ENCODE results near the gene ARL4C. TPM values are rescaled to one million over a fixed set of nuclear protein-coding genes. Genes with fewer than 3 reads are reported as not detected.

Gene ARL4C
- total and polyA plus RNA-seq, 12 donors: 1.0 to 13.3 (median 2.9) TPM

GRCh38 chr2:234467289-234467688 lies 29.6 kb downstream of the ARL4C start:
- Histone ChIP-seq H3K27ac (no peak overlapping the region), H3K36me3 (no peaks in the 10 kb centered on the region), H3K27me3 (no peaks in the 10 kb centered on the region), H3K4me3 (no peak overlapping the region), H3K4me1 (peaks cover 0 to 9% (median 0%) of the 10 kb centered on the region in 9 donors), H3K9me3 (peaks cover 0 to 7% (median 0%) of the 10 kb centered on the region in 11 donors)
- ATAC-seq (no peak), DNase-seq (no peak)
- intact Hi-C loops (cut with DNase I): no loop called here
- TF ChIP-seq, protein P1, sequence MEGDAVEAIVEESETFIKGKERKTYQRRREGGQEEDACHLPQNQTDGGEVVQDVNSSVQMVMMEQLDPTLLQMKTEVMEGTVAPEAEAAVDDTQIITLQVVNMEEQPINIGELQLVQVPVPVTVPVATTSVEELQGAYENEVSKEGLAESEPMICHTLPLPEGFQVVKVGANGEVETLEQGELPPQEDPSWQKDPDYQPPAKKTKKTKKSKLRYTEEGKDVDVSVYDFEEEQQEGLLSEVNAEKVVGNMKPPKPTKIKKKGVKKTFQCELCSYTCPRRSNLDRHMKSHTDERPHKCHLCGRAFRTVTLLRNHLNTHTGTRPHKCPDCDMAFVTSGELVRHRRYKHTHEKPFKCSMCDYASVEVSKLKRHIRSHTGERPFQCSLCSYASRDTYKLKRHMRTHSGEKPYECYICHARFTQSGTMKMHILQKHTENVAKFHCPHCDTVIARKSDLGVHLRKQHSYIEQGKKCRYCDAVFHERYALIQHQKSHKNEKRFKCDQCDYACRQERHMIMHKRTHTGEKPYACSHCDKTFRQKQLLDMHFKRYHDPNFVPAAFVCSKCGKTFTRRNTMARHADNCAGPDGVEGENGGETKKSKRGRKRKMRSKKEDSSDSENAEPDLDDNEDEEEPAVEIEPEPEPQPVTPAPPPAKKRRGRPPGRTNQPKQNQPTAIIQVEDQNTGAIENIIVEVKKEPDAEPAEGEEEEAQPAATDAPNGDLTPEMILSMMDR (IDR thresholded peaks at IDR 0.05): no peak
- WGBS, 2 donors: 89 to 93% methylated on average over 4 of the region's 4 CpGs

GRCh38 chr2:234464291-234464645 lies 32.6 kb downstream of the ARL4C start:
- no peaks in the 10 kb centered on the region for H3K36me3 ChIP-seq
- H3K27me3 ChIP-seq: no peaks in the 10 kb centered on the region
- H3K9me3 ChIP-seq: peaks cover 0 to 3% (median 0%) of the 10 kb centered on the region in 11 donors
- H3K4me3 ChIP-seq: no peak overlapping the region
- 87 to 88% methylated on average over 9 of the region's 9 CpGs for WGBS, 2 donors
- TF ChIP-seq, protein P1 (IDR thresholded peaks at IDR 0.05): no peak
- ATAC-seq: no peak
- no peak for DNase-seq
- H3K4me1 ChIP-seq: peaks cover 0 to 13% (median 0%) of the 10 kb centered on the region in 9 donors
- peak overlapping the region in 1 of 10 donors; percentile 53 for H3K27ac ChIP-seq
- intact Hi-C loops (cut with DNase I): no loop called here

DNA sequence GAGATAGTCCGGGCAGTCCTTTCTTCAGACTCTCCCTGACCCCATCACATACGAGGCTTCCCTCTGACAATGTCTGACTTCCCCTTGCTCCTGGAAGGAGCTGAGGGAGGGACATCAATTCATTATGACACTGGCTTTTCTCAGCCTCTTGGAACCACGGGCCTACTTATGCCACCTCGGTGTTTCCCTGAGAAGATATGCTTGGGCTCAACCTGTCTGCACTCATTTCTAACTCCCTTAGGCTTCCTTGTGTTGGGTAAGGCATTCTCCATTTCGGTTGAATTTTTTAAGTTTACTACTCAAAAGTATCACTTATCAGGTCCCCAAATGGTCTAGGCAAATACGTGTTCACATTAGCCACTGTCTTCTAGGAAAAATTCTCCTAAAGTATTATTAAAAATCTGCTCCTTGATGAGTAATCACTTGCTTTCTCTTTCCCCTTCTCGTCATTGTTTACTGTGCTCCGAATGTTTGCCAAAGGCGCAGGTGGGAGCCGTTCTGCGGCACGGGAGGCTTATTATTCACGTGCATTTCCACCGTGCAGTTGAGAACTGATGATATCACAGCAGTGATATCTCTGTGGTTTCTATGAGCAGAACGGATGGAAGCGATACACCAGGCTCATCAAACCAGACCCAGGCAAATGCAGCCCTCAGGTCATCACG lies 33.1 kb downstream of the ARL4C start:
- intact Hi-C loops (cut with DNase I): no loop called here
- 84% methylated on average over 17 of the region's 17 CpGs for WGBS, 2 donors
- H3K27ac ChIP-seq: peak overlapping the region in 1 of 10 donors; percentile 53
- ATAC-seq (no peak), DNase-seq (no peak)
- peaks cover 0 to 3% (median 0%) of the 10 kb centered on the region in 11 donors for H3K9me3 ChIP-seq
- H3K27me3 ChIP-seq: no peaks in the 10 kb centered on the region
- no peak overlapping the region for H3K4me3 ChIP-seq
- no peaks in the 10 kb centered on the region for H3K36me3 ChIP-seq
- H3K4me1 ChIP-seq: peaks cover 0 to 16% (median 0%) of the 10 kb centered on the region in 9 donors
- TF ChIP-seq, protein P1 (IDR thresholded peaks at IDR 0.05): no peak

DNA sequence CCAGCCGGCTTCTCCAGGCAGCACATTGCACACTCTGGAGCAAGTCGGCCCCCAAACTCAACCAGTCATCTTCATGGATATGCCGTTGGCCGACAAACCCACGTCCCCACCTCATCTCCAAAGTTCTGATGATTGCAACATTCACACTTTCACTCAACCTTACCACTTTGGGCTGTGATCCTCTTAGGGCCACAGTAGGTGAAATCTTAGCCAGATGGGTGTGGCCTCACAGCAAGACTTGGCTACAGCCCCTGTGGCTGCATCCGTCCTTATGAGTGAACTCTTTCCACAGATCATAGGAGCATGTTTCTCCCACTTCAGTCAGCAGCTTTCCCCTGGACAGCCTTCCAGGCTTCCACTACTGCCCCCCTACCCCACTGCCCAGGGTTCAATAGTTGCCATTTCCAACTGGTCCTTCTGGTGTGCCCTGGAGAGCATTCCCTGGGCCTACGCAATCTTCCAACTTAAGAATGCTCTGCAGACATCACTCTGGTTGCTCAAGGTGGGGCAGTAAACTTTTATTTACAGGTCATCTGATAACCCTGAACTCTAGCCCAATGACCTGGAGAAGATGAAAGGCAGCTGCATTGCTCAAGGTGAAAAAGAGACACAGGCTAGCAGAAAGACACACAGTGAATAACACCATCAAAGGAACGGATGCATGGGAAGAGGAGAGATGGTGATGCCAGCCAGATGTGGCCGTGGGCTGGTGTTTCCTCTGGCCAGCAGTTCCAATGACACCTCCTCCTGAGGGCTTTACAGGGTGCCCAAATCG lies 34.5 kb downstream of the ARL4C start:
- Histone ChIP-seq H3K4me3 (no peak overlapping the region), H3K9me3 (peaks cover 0 to 15% (median 2%) of the 10 kb centered on the region in 11 donors), H3K4me1 (peaks cover 0 to 16% (median 0%) of the 10 kb centered on the region in 9 donors), H3K36me3 (no peaks in the 10 kb centered on the region), H3K27me3 (no peaks in the 10 kb centered on the region), H3K27ac (no peak overlapping the region)
- intact Hi-C loops (cut with DNase I): no loop called here
- no peak for DNase-seq
- WGBS, 2 donors: 85 to 93% methylated on average over 10 of the region's 10 CpGs
- TF ChIP-seq, protein P1 (IDR thresholded peaks at IDR 0.05): no peak
- ATAC-seq: no peak

All from heart right ventricle (tissue), 16 donors.